GM21360 (cell line): ENCODE results near the gene HOXB3.

Experiments used
- ATAC-seq: cut with Tn5 transposase; IDR thresholded peaks from one replicate; pipeline ENCODE4 v1.9.1; 2021; ENCODE audit warnings: mild to moderate bottlenecking, moderate library complexity; ENCODE audit not compliant: unreplicated experiment

The HOXB3 gene

GRCh38 chr17:48530887-48531272 lies 59.2 kb downstream of the HOXB3 start, which contains the start of gene HOXB1:
HOXB1 (minus strand) TSS chr17:48531011; CDS start chr17:48530904, 107 bp downstream.
- ATAC-seq = no peak

- no peak for ATAC-seq
Observed at GRCh38 chr17:48530208-48530886, 59.7 kb downstream of the HOXB3 start.

GRCh38 chr17:48529683-48530009 lies 60.4 kb downstream of the HOXB3 start:
- no peak for ATAC-seq

- no peak for ATAC-seq
Observed at GRCh38 chr17:48528936-48529682, 60.9 kb downstream of the HOXB3 start.

- ATAC-seq = no peak
Observed at GRCh38 chr17:48528153-48528935, 61.7 kb downstream of the HOXB3 start.

GRCh38 chr17:48527547-48527932 lies 62.5 kb downstream of the HOXB3 start:
- no peak for ATAC-seq

GRCh38 chr17:48526608-48527546 lies 63.2 kb downstream of the HOXB3 start:
- no peak for ATAC-seq

- no peak for ATAC-seq
Observed at GRCh38 chr17:48523010-48523409, 67.0 kb downstream of the HOXB3 start.

GRCh38 chr17:48522031-48522653 lies 67.9 kb downstream of the HOXB3 start:
- no peak for ATAC-seq

GRCh38 chr17:48520631-48521079 lies 69.4 kb downstream of the HOXB3 start:
- no peak for ATAC-seq

- no peak for ATAC-seq
Observed at GRCh38 chr17:48519427-48519826, 70.6 kb downstream of the HOXB3 start.

- no peak for ATAC-seq
Observed at GRCh38 chr17:48517478-48517877, 72.6 kb downstream of the HOXB3 start.

- no peak for ATAC-seq
Observed at GRCh38 chr17:48515925-48516900, 73.8 kb downstream of the HOXB3 start.

GRCh38 chr17:48514477-48514876 lies 75.6 kb downstream of the HOXB3 start:
- no peak for ATAC-seq

- ATAC-seq = no peak
Observed at GRCh38 chr17:48513666-48514455, 76.2 kb downstream of the HOXB3 start.

- ATAC-seq = no peak
Observed at GRCh38 chr17:48513097-48513496, 76.9 kb downstream of the HOXB3 start.

- no peak for ATAC-seq
Observed at GRCh38 chr17:48510761-48511604, 79.1 kb downstream of the HOXB3 start.
